ENCODE results near the gene CPED1.

Gene CPED1

DNA sequence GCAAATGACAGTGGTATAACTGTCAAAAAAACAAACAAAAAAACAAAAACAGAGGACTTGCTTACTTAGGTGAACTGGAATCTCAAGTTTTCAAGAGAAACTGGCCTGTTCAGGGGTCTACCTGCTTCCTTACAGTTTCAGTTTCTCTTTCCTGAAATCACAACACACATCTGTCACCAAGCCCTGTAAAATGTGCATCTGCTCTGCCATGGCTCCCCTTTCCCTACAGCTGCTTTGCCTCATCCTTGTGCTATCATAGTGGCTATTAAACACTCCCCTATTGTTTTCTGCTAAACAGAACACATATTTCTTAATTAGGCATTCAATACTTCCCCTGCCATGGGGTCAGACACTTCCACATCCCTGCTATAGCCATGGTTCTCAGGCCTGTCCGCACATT, 37.6 kb downstream of the CPED1 start:
- H3K79me2 ChIP-seq, result no peaks in the 10 kb centered on the region
- H2AFZ ChIP-seq, result no peak overlapping the region
- no peaks in the 10 kb centered on the region for H3K9me3 ChIP-seq (ENCODE audit: control insufficient read depth, low read length)
- H3K27me3 ChIP-seq (ENCODE audit: control insufficient read depth, insufficient read depth, low read length), result no peaks in the 10 kb centered on the region
- no peaks in the 10 kb centered on the region for H3K4me1 ChIP-seq
- no peak overlapping the region for H3K4me2 ChIP-seq (ENCODE audit: low read length)
- H3K27ac ChIP-seq, result no peak overlapping the region
- no peaks in the 10 kb centered on the region for H3K36me3 ChIP-seq (ENCODE audit: control insufficient read depth, insufficient read depth, low read length)
- TF ChIP-seq, protein P1, sequence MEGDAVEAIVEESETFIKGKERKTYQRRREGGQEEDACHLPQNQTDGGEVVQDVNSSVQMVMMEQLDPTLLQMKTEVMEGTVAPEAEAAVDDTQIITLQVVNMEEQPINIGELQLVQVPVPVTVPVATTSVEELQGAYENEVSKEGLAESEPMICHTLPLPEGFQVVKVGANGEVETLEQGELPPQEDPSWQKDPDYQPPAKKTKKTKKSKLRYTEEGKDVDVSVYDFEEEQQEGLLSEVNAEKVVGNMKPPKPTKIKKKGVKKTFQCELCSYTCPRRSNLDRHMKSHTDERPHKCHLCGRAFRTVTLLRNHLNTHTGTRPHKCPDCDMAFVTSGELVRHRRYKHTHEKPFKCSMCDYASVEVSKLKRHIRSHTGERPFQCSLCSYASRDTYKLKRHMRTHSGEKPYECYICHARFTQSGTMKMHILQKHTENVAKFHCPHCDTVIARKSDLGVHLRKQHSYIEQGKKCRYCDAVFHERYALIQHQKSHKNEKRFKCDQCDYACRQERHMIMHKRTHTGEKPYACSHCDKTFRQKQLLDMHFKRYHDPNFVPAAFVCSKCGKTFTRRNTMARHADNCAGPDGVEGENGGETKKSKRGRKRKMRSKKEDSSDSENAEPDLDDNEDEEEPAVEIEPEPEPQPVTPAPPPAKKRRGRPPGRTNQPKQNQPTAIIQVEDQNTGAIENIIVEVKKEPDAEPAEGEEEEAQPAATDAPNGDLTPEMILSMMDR (IDR thresholded peaks at IDR 0.05), result no peak
- H3K9ac ChIP-seq, result no peak overlapping the region
- H3K4me3 ChIP-seq (ENCODE audit: low read depth, low read length), result no peak overlapping the region

DNA sequence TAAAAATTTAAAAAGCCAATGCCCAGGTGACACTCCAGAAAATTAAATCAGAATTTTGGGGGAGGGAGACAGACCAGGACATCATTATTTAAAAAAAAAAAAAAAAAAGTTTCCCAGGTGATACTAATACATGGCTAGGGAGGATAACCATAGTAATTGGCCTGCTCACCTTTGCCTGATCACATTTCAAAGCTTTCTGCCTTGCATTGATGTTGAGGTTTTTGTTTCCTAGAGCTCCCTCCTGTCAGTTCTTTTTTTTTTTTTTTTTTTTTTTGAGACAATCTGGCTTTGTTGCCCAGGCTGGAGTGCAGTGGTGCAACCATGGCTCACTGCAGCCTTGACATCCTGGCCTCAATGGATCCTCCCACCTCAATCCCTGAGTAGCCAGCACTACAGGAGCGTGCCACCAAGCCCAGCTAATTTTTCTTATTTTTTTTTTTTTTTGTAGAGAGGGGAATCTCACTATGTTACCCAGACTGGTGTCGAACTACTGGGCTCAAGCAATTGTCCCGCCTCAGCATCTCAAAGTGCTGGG, 38.1 kb downstream of the CPED1 start:
- Histone ChIP-seq H3K27me3 (ENCODE audit: control insufficient read depth, insufficient read depth, low read length) (no peaks in the 10 kb centered on the region), H3K4me1 (no peaks in the 10 kb centered on the region), H3K4me3 (ENCODE audit: low read depth, low read length) (no peak overlapping the region), H3K4me2 (ENCODE audit: low read length) (no peak overlapping the region), H3K27ac (no peak overlapping the region), H3K9ac (no peak overlapping the region), H3K9me3 (ENCODE audit: control insufficient read depth, low read length) (no peaks in the 10 kb centered on the region), H3K79me2 (no peaks in the 10 kb centered on the region), H3K36me3 (ENCODE audit: control insufficient read depth, insufficient read depth, low read length) (no peaks in the 10 kb centered on the region), H2AFZ (no peak overlapping the region)
- TF ChIP-seq, protein P1 (IDR thresholded peaks at IDR 0.05), result no peak

DNA sequence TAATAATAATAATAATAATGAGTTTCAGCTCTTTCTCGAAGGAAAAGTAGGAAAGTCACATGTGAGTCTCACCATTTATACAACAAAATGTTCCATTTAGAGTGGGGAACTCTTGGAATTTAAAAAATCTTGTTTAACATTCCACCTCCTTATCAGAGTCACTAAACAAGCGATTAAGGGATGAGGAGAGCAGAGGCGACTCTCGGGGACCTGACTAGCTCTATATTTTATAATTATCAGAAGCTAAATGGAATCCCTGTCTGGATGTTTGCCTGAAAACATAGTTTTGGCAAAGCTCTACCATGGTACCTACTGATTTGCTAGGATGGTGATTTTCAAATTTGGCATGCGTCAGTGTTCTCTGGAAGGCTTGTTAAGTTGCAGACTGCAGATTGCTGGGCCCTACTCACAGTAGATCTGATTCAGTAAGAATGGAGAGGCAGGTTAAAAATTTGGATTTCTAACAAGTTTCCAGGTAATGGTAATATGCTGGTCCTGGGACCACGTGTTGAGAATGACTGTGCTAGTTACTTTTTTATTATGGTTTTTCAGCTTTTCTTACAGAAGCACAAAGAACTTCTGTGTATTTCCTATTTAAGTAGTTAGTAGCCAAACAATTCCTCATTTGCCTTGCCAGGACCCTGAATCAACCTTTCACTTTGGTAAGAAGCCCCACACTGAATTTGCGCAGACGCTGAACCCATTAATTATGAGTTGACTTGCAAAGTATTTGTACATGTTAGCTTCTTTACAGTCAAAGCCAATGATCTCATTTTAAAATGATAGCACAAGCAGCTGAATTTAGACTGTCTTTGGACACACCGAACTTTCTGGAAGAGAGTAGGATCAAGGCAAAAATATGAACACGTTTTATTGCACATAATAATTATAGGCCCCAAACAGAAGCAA, 39.5 kb downstream of the CPED1 start:
- no peak overlapping the region for H3K27ac ChIP-seq

DNA sequence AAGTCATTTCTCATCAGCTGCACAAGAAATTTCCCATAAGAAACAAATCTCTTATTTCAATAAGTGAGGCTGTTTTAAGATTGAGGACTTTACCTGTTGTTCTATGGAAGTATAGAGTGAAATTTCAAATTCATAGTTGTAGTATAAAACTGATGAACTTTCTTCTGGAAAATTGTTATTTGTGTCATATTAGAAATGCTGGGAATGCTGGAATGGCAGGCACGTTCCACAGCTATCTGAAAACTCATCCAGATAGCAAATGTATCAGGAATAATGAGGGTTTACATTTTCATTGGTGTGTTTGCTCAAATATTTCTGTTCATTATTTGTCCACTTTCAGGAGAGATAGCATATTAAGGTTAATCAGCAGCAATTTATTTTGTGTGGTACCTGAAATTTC, 40.8 kb downstream of the CPED1 start:
- no peaks in the 10 kb centered on the region for H3K9me3 ChIP-seq (ENCODE audit: control insufficient read depth, low read length)
- TF ChIP-seq, protein P1 (IDR thresholded peaks at IDR 0.05), result no peak
- H3K4me2 ChIP-seq (ENCODE audit: low read length), result no peak overlapping the region
- no peaks in the 10 kb centered on the region for H3K36me3 ChIP-seq (ENCODE audit: control insufficient read depth, insufficient read depth, low read length)
- H3K27ac ChIP-seq, result no peak overlapping the region
- no peak overlapping the region for H2AFZ ChIP-seq
- no peak overlapping the region for H3K4me3 ChIP-seq (ENCODE audit: low read depth, low read length)
- no peaks in the 10 kb centered on the region for H3K27me3 ChIP-seq (ENCODE audit: control insufficient read depth, insufficient read depth, low read length)
- no peaks in the 10 kb centered on the region for H3K79me2 ChIP-seq
- no peak overlapping the region for H3K9ac ChIP-seq
- H3K4me1 ChIP-seq, result no peaks in the 10 kb centered on the region

More for the DNA sequence above, 39.5 kb downstream of the CPED1 start:
- Histone ChIP-seq H3K4me3 (ENCODE audit: low read depth, low read length) (no peak overlapping the region), H3K27me3 (ENCODE audit: control insufficient read depth, insufficient read depth, low read length) (no peaks in the 10 kb centered on the region), H3K9ac (no peak overlapping the region), H3K79me2 (no peaks in the 10 kb centered on the region), H3K4me2 (ENCODE audit: low read length) (no peak overlapping the region), H3K4me1 (no peaks in the 10 kb centered on the region), H3K9me3 (ENCODE audit: control insufficient read depth, low read length) (no peaks in the 10 kb centered on the region), H2AFZ (no peak overlapping the region), H3K36me3 (ENCODE audit: control insufficient read depth, insufficient read depth, low read length) (no peaks in the 10 kb centered on the region)
- TF ChIP-seq, protein P1 (IDR thresholded peaks at IDR 0.05), result no peak
